Metanephros (tissue), 2 donors: Measurements from ENCODE around the gene CDKN1A. TPM values are rescaled to one million over a fixed set of nuclear protein-coding genes. Genes with fewer than 3 reads are reported as not detected.

ENCODE experiments used
- small RNA-seq: library from RNA; depleted of rRNA; stranded (forward); fragments of <200 nt; gene quantifications from one replicate; pipeline ENCODE3, GENCODE V24; 2014; ENCODE audit warnings: low replicate concordance
- total RNA-seq: library from RNA; depleted of rRNA; stranded (reverse); fragments of >200 nt; gene quantifications from one replicate; pipeline ENCODE4 v1.2.3, GENCODE V29; 2014

Gene CDKN1A
- total RNA-seq = 27.4 TPM

DNA sequence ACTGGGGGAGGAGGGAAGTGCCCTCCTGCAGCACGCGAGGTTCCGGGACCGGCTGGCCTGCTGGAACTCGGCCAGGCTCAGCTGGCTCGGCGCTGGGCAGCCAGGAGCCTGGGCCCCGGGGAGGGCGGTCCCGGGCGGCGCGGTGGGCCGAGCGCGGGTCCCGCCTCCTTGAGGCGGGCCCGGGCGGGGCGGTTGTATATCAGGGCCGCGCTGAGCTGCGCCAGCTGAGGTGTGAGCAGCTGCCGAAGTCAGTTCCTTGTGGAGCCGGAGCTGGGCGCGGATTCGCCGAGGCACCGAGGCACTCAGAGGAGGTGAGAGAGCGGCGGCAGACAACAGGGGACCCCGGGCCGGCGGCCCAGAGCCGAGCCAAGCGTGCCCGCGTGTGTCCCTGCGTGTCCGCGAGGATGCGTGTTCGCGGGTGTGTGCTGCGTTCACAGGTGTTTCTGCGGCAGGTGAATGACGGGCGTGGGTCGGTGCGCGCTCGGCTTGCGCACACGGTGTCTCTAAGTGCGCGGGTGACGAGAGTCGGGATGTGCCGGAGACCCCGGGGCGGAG lies at the start of gene CDKN1A:
Gene CDKN1A, plus strand, starts transcription at position 227 of the 555 bp plus-strand sequence. CDS start 5,388 bp downstream, outside the sequence.

DNA sequence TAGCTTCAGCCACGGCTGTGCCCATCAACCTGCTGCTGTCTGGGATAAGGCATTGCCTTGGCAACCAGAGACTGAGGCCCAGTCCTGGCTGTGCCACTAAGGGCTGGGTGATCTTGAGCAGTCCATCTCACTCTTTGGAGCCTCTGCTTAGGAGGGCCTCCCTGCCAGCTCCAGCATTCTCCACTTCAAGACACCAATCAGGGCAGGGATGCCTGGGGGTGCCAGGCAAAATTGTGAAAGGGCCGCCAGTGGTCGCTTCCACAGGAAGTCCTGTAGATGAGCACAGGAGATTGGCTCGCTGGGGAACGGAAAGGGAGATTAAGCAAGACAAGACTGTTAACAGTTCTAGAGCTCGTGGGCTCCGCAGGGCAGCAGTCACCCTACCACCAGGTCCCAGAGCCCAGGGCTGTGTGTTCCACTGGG lies 19.0 kb downstream of the CDKN1A start, which contains the start of gene RAB44:
Gene RAB44, plus strand, starts transcription at position 346 of the 423 bp plus-strand sequence. CDS start 6,410 bp downstream, outside the sequence.

Small RNA genes within 50 kb of the gene (small RNA-seq; reads per million reads assigned to genes)
- gene RF00019 = not detected
- gene RNU1-88P = 0.46 reads per million, percentile 58 among the genes with 10 or more reads in this experiment

Other genes starting within 250 kb of the CDKN1A start
- gene PXT1, start 235.9 kb upstream of the CDKN1A start, total RNA-seq = not detected
- 51.4 TPM for gene KCTD20, start 235.7 kb upstream of the CDKN1A start, total RNA-seq
- gene STK38, start 131.2 kb upstream of the CDKN1A start, total RNA-seq = 29.0 TPM
- gene SRSF3, start 84.4 kb upstream of the CDKN1A start, total RNA-seq = 204 TPM
- 1.5 TPM for gene RAB44, start 19.1 kb downstream of the CDKN1A start, total RNA-seq
- gene CPNE5, start 160.7 kb downstream of the CDKN1A start, total RNA-seq = 14.2 TPM
- gene PPIL1, start 196.1 kb downstream of the CDKN1A start, total RNA-seq = 29.0 TPM
- 34.2 TPM for gene C6orf89, start 207.2 kb downstream of the CDKN1A start, total RNA-seq